Adrenal gland (tissue), 5 donors: ENCODE results near the gene SLC27A3.

Source experiments
- POLR2A ChIP-seq, 2 donors: fragments of 450-650 bp; IDR thresholded peaks; one replicate each; pipeline ENCODE4 v1.6.1; 2017; ENCODE audit warnings: antibody characterized with exemption in 2 of 2, mild to moderate bottlenecking in 2 of 2, moderate library complexity in 1 of 2
- TF ChIP-seq, protein P1 (sequence below), 6 experiments: fragments of 450-650 bp in 4 of 6; fragments of 200-600 bp in 2 of 6; sonication (generic) in 1 of 6; IDR thresholded peaks; 1 replicate in 5 of 6; 2 replicates in 1 of 6; pipeline versions ENCODE4 v1.5.1 to v1.8.0; 2016 to 2021; ENCODE audit warnings: antibody characterized with exemption in 6 of 6, mild to moderate bottlenecking in 2 of 6, moderate library complexity in 1 of 6
- donor health status: DM: no; HTN: no; CAD: no.

GRCh38 chr1:153768316-153769181 is 6.7 kb upstream of the SLC27A3 start:
- TF ChIP-seq, protein P1, sequence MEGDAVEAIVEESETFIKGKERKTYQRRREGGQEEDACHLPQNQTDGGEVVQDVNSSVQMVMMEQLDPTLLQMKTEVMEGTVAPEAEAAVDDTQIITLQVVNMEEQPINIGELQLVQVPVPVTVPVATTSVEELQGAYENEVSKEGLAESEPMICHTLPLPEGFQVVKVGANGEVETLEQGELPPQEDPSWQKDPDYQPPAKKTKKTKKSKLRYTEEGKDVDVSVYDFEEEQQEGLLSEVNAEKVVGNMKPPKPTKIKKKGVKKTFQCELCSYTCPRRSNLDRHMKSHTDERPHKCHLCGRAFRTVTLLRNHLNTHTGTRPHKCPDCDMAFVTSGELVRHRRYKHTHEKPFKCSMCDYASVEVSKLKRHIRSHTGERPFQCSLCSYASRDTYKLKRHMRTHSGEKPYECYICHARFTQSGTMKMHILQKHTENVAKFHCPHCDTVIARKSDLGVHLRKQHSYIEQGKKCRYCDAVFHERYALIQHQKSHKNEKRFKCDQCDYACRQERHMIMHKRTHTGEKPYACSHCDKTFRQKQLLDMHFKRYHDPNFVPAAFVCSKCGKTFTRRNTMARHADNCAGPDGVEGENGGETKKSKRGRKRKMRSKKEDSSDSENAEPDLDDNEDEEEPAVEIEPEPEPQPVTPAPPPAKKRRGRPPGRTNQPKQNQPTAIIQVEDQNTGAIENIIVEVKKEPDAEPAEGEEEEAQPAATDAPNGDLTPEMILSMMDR (IDR thresholded peaks at IDR 0.05): no peak
- no peak for TF ChIP-seq POLR2A (IDR thresholded peaks at IDR 0.05)
